ENCODE measurements around the gene TLE4.

The TLE4 gene

GRCh38 chr9:79765466-79765865 is 193.7 kb downstream of the TLE4 start:
- no peak for TF ChIP-seq CTCF (IDR thresholded peaks at IDR 0.05; ENCODE audit: borderline replicate concordance, control extremely low read depth, extremely low read depth, insufficient read depth, missing control alignments)
- in situ Hi-C loops (cut with MboI; ENCODE audit: low sequenced_read_pairs, unreplicated experiment): no loop called here
- no peak for DNase-seq (ENCODE audit: low spot score)

DNA sequence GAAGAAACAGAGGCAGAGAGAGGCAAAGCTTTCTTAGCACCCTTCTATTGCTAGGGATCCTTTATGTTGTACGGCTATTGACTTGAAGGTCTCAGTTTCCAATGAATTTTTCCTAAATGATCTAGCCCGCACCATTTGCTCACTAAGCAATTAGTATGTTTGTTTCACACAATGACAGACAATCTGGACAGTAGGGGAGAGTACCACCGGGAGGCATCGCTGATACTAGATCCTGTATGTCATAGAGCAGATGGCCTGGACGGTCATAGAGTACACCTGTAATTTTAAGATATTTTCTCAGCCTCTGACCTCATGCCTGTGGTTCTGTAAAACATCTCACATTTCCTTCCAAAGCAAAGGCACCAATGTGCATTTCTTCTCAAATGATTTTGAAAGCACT is 194.3 kb downstream of the TLE4 start:
- no peak for TF ChIP-seq CTCF (IDR thresholded peaks at IDR 0.05; ENCODE audit: borderline replicate concordance, control extremely low read depth, extremely low read depth, insufficient read depth, missing control alignments)
- in situ Hi-C loops (cut with MboI; ENCODE audit: low sequenced_read_pairs, unreplicated experiment): no loop called here
- DNase-seq (ENCODE audit: low spot score): no peak

GRCh38 chr9:79768194-79768593 is 196.4 kb downstream of the TLE4 start:
- no peak for TF ChIP-seq CTCF (IDR thresholded peaks at IDR 0.05; ENCODE audit: borderline replicate concordance, control extremely low read depth, extremely low read depth, insufficient read depth, missing control alignments)
- DNase-seq (ENCODE audit: low spot score): no peak
- in situ Hi-C loops (cut with MboI; ENCODE audit: low sequenced_read_pairs, unreplicated experiment): no loop called here

DNA sequence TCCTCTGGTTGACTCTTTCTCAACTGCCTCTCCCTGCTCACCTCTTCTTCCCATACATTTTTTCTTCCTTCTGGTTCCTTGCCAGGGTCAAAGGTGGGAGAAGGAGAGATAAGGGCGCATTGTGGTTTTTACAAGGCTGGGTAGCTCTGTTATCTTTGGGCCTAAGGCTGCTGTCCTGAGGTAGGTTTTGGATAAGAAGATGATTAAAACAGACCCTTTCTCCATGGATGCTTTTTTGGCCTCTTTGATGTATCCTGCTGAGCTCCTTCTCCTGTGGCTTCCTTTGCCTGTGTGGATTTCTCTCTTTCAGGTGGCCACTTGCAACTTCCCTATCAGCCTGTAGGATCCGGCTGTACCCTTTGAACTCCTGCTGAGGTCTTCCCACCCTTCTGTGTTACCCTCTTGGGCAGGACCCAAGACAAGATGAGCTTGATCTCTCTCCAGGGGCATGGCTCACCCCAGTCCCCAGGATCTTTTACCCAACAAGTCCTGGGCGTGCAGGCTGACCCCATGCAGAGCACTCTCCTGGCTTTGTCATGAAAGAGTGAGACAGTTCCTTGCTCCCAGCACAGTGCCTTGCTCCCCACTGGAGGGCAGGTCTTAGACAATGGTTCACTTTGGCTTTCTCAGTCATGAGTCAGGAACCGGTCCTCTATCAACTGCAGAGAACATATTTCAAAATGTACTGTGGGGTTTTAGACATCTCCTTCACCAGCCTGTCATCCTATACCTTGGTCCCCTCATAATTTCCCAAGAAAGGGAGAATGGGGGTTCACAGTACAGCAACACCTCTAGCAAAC is 197.9 kb downstream of the TLE4 start:
- DNase-seq (ENCODE audit: low spot score): no peak
- TF ChIP-seq CTCF (IDR thresholded peaks at IDR 0.05; ENCODE audit: borderline replicate concordance, control extremely low read depth, extremely low read depth, insufficient read depth, missing control alignments): no peak
- in situ Hi-C loops (cut with MboI; ENCODE audit: low sequenced_read_pairs, unreplicated experiment): no loop called here

DNA sequence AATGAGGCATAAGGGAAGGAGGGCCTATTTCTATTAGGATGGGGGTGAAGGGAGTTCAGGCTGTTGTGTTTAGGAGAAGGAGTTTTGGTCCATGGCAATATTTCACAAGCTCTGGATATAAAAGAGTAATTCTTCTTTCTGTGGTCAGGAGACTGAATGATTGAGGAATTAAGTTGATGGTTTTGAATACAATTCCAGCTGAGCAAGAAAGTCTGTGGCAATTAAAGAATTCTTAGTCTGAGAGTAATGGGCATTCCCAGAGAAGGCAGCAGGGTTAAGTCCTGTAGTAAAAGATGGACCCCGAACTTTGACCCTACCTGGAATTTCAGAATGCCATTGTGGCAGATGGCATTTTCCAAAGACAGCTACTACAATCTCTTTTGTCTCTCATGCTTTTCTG is 202.6 kb downstream of the TLE4 start:
- no peak for DNase-seq (ENCODE audit: low spot score)
- in situ Hi-C loops (cut with MboI; ENCODE audit: low sequenced_read_pairs, unreplicated experiment): no loop called here
- TF ChIP-seq CTCF (IDR thresholded peaks at IDR 0.05; ENCODE audit: borderline replicate concordance, control extremely low read depth, extremely low read depth, insufficient read depth, missing control alignments): no peak

All from GM13976 (cell line).